GM10248 (cell line): ENCODE measurements around the gene KRT26.

Experiments
- CTCF ChIA-PET: fragments of 300-600 bp; sonication (Branson Sonifier 250); formaldehyde crosslinking; extraction: SDS; loops from one replicate; lab custom pipeline; 2021; ENCODE audit warnings: antibody characterized with exemption; lab: Yijun Ruan, JAX
- POLR2A ChIA-PET: fragments of 350-650 bp; sonication (Branson Sonifier 250); formaldehyde crosslinking; extraction: SDS; loops from one replicate; lab custom pipeline; 2020; ENCODE audit warnings: antibody characterized with exemption; lab: Yijun Ruan, JAX
- DNase-seq: peaks from one replicate; pipeline ENCODE4 v3.0.0; 2012; ENCODE audit errors: extremely low spot score
- TF ChIP-seq, protein P1 (sequence below): IDR thresholded peaks from 2 replicates; pipeline ENCODE4 v1.5.1; 2012; ENCODE audit warnings: mild to moderate bottlenecking, low read depth; ENCODE audit errors: extremely low read depth, missing control alignments, control extremely low read depth

The KRT26 gene

DNA sequence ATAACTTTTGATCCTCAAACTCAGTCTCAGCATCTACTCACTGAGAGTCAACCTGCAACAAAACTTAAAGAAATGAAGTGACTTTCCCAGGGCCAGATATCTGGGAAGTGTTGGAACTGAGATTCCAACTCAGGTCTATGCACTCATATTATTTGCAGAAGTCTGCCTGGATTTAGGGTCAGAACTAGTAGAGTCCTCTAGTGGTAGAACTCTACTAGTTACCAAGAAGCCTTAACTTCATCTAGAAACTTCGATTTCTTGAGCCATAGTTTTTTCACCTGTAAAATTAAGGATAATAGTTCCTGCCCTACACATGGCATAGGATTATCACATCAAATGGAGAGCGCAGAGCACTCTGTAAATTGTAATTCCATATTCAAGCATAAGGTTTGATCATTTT lies 45.1 kb downstream of the KRT26 start:
- TF ChIP-seq, protein P1, sequence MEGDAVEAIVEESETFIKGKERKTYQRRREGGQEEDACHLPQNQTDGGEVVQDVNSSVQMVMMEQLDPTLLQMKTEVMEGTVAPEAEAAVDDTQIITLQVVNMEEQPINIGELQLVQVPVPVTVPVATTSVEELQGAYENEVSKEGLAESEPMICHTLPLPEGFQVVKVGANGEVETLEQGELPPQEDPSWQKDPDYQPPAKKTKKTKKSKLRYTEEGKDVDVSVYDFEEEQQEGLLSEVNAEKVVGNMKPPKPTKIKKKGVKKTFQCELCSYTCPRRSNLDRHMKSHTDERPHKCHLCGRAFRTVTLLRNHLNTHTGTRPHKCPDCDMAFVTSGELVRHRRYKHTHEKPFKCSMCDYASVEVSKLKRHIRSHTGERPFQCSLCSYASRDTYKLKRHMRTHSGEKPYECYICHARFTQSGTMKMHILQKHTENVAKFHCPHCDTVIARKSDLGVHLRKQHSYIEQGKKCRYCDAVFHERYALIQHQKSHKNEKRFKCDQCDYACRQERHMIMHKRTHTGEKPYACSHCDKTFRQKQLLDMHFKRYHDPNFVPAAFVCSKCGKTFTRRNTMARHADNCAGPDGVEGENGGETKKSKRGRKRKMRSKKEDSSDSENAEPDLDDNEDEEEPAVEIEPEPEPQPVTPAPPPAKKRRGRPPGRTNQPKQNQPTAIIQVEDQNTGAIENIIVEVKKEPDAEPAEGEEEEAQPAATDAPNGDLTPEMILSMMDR: peak; percentile 8

DNA sequence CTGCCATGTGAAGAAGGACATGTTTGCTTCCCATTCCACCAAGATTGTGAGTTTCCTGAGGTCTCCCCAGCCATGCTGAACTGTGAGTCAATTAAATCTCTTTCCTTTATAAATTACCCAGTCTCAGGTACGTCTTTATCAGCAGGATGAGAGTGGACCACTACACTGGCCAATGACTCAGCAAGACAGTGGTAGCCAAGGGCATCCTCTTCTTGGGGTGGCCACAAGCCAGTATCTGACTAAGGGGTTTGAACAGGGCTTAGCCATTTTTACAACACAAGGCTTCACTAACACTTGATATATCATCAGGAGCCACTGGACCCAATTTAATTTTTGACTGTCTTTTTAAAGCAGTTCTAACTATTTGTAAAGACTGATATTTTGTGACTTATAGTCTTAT lies 47.3 kb downstream of the KRT26 start:
- ChIA-PET POLR2A (no interaction called here), CTCF (no interaction called here)
- TF ChIP-seq, protein P1: no peak
- no peak for DNase-seq

More for the DNA sequence above, 45.1 kb downstream of the KRT26 start:
- POLR2A ChIA-PET: no interaction called here
- CTCF ChIA-PET: interaction anchor here (0.9 to 1.4 kb wide), 2 partner anchors 26 to 27 kb away, joined by 3 to 4 read pairs; no protein-coding TSS in a partner anchor
- no peak for DNase-seq

GRCh38 chr17:40722241-40722640 lies 49.8 kb downstream of the KRT26 start:
- DNase-seq: no peak
- CTCF ChIA-PET: interaction anchor here (0.7 to 1.5 kb wide), 4 partner anchors 8 to 827 kb away, joined by 3 read pairs; no protein-coding TSS in a partner anchor
- TF ChIP-seq, protein P1: no peak
- POLR2A ChIA-PET: no interaction called here

- POLR2A ChIA-PET: no interaction called here
- TF ChIP-seq, protein P1: no peak
- CTCF ChIA-PET: no interaction called here
- DNase-seq: no peak
Observed at GRCh38 chr17:40720899-40721298, 51.1 kb downstream of the KRT26 start.

DNA sequence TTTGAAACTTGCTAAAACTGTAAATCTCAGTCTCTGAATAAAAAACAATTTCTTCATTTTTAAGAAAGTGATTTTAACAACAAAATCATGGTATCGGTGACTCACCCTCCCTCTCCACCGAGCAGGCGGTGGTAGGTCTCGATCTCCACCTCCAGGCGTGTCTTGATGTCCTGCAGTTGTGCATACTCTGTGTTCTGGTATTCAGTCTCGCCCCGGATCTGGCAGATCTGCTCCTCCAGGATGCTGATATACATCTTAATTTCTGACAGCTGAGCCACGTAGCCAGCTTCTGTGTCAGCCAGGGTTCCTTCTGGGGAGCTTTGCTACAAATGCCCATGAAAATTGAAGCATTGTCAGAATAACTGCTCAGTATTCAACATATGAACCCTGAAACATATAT lies 53.1 kb downstream of the KRT26 start:
- TF ChIP-seq, protein P1: no peak
- ChIA-PET CTCF (no interaction called here), POLR2A (no interaction called here)
- no peak for DNase-seq

DNA sequence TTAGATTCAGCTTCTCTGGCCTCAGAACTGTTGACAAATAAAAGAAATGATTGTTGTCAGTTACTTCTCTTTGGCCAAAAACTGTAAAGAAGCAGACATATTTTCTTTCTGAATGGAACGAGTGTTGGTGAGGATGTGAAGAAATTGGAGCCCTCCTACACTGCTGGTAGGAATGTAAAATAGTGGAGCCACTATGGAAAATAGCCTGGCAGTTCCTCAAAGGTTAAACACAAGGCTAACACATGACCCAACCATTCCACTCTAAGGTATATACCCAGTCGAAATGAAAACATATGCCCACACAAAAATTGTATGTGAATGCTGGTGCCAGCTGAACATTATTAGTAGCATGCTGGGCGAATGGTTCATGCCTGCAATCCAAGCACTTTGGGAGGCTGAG lies 54.2 kb downstream of the KRT26 start:
- TF ChIP-seq, protein P1: no peak
- ChIA-PET POLR2A (no interaction called here), CTCF (interaction anchor here (0.8 kb wide), 1 partner anchor 18 kb away, joined by 3 read pairs; no protein-coding TSS in a partner anchor)
- DNase-seq: no peak
